H1 (cell line): ENCODE measurements around the gene CREBL2. TPM values are rescaled to one million over a fixed set of nuclear protein-coding genes. Genes with fewer than 3 reads are reported as not detected.

Source experiments
- CBX5 ChIP-seq: fragments of 300-800, 300-1000 bp; sonication (generic); IDR thresholded peaks from 2 replicates; pipeline ENCODE4 v1.7.1; 2016; ENCODE audit warnings: antibody characterized with exemption, low read length, low read depth
- CEBPB ChIP-seq: IDR thresholded peaks from 2 replicates; pipeline ENCODE4 v1.6.1; 2012; ENCODE audit warnings: low read depth, low read length
- EGR1 ChIP-seq: IDR thresholded peaks from 2 replicates; pipeline ENCODE4 v1.6.1; 2011; ENCODE audit warnings: low read depth, low read length, borderline replicate concordance
- KDM1A ChIP-seq: fragments of 200-600, 300-600 bp; sonication (generic); IDR thresholded peaks from 2 replicates; pipeline ENCODE4 v1.7.1; 2016; ENCODE audit warnings: mild to moderate bottlenecking, low read length, borderline replicate concordance
- MAFK ChIP-seq: IDR thresholded peaks from 2 replicates; pipeline ENCODE4 v1.6.1; 2012; ENCODE audit warnings: low read depth, mild to moderate bottlenecking, improper control_type of control experiment, low read length
- RFX5 ChIP-seq: IDR thresholded peaks from 2 replicates; pipeline ENCODE4 v1.6.1; 2011; ENCODE audit warnings: low read depth, low read length, improper control_type of control experiment, borderline replicate concordance
- SRF ChIP-seq: IDR thresholded peaks from 2 replicates; pipeline ENCODE4 v1.6.1; 2011; ENCODE audit warnings: mild to moderate bottlenecking, low read depth, low read length, moderate library complexity
- polyA plus RNA-seq, 7 experiments: library from polyadenylated mRNA; depleted of rRNA in 3 of 7; stranded (reverse) in 5 of 7; unstranded in 2 of 7; fragments of >200 nt in 5 of 7; fragments of 200-250 nt in 2 of 7; gene quantifications; 1 replicate in 5 of 7; 2 replicates in 1 of 7; 4 replicates in 1 of 7; pipeline versions ENCODE4 v1.2.1 to v1.2.3, GENCODE V29; 2011 to 2013; ENCODE audit warnings: missing spikeins in 2 of 7, mixed read lengths in 2 of 7
- total RNA-seq: library from RNA; stranded (reverse); fragmentation: NEBNext Ultra II Directional; extraction: Animal tissue kit (Norgen Biotek cat#: 25700); gene quantifications from 2 replicates; pipeline ENCODE4 v1.2.1, GENCODE V29; 2021

Gene CREBL2
- total and polyA plus RNA-seq, 2 of the 8 experiments (the other 6 are each of a cell fraction or from before 2014, with no cell fraction given): 9.8 to 18.3 TPM

GRCh38 chr12:12641650-12642049, 30.0 kb downstream of the CREBL2 start (continued):
- TF ChIP-seq KDM1A: no peak
- no peak for TF ChIP-seq MAFK
- TF ChIP-seq EGR1: no peak
- TF ChIP-seq CEBPB: no peak
- no peak for TF ChIP-seq SRF
- TF ChIP-seq CBX5: no peak
- TF ChIP-seq RFX5: no peak
